Measurements from ENCODE around the gene NINL.

The NINL gene

GRCh38 chr20:25495189-25495824, 90.0 kb downstream of the NINL start:
- Histone ChIP-seq H3K4me3 (ENCODE audit: low read depth, low read length) (no peak overlapping the region), H3K27me3 (replicated peaks) (no peaks in the 10 kb centered on the region), H3K36me3 (replicated peaks) (no peaks in the 10 kb centered on the region), H3K27ac (no peak overlapping the region)
- no peak for DNase-seq
- in situ Hi-C loops (cut with HindIII; ENCODE audit: low pct_ligation_motif_present, low sequenced_read_pairs) = no loop called here
- no peak for TF ChIP-seq CTCF (IDR thresholded peaks at IDR 0.05; ENCODE audit: low read depth, low read length, missing control alignments)

GRCh38 chr20:25494506-25495188, 90.7 kb downstream of the NINL start:
- in situ Hi-C loops (cut with HindIII; ENCODE audit: low pct_ligation_motif_present, low sequenced_read_pairs) = no loop called here
- Histone ChIP-seq H3K4me3 (ENCODE audit: low read depth, low read length) (no peak overlapping the region), H3K27me3 (replicated peaks) (no peaks in the 10 kb centered on the region), H3K36me3 (replicated peaks) (no peaks in the 10 kb centered on the region), H3K27ac (no peak overlapping the region)
- no peak for TF ChIP-seq CTCF (IDR thresholded peaks at IDR 0.05; ENCODE audit: low read depth, low read length, missing control alignments)
- no peak for DNase-seq

GRCh38 chr20:25493748-25494505, 91.4 kb downstream of the NINL start:
- no peaks in the 10 kb centered on the region for H3K36me3 ChIP-seq (replicated peaks)
- no peak for DNase-seq
- H3K27ac ChIP-seq = no peak overlapping the region
- TF ChIP-seq CTCF (IDR thresholded peaks at IDR 0.05; ENCODE audit: low read depth, low read length, missing control alignments) = no peak
- no peak overlapping the region for H3K4me3 ChIP-seq (ENCODE audit: low read depth, low read length)
- H3K27me3 ChIP-seq (replicated peaks) = no peaks in the 10 kb centered on the region
- in situ Hi-C loops (cut with HindIII; ENCODE audit: low pct_ligation_motif_present, low sequenced_read_pairs) = no loop called here

GRCh38 chr20:25493137-25493536, 92.2 kb downstream of the NINL start:
- in situ Hi-C loops (cut with HindIII; ENCODE audit: low pct_ligation_motif_present, low sequenced_read_pairs) = no loop called here
- H3K4me3 ChIP-seq (ENCODE audit: low read depth, low read length) = no peak overlapping the region
- no peaks in the 10 kb centered on the region for H3K27me3 ChIP-seq (replicated peaks)
- H3K36me3 ChIP-seq (replicated peaks) = no peaks in the 10 kb centered on the region
- TF ChIP-seq CTCF (IDR thresholded peaks at IDR 0.05; ENCODE audit: low read depth, low read length, missing control alignments) = no peak
- no peak overlapping the region for H3K27ac ChIP-seq
- no peak for DNase-seq

DNA sequence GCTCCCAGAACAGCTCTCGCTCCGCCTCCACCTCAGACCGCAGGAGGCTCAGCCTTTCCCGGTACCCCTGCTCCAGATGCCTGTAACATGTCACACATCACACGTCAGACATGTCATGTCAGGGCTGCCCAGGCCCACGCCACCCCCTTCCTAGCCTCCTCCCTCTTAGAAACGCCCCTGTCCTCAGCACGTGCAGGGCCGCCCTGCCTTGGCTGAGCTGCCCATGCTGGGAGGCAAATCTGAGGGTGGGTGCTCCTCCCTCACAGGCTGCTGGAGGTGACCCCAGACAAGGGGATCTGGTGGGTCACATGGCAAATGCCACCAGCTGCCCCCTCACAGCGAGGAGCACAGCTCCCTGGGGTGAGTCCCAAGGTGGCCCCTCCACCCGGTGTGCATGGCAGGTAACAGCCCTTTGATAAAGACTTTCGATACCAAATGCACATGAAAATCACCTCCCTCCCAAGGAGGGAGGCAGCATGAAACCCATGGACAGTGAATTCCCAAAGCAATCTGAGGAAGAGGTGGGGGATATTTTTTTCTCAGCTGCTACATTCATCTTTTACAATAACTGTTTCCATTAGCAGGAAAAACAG, 93.8 kb downstream of the NINL start:
- Histone ChIP-seq H3K27me3 (replicated peaks) (no peaks in the 10 kb centered on the region), H3K27ac (no peak overlapping the region), H3K4me3 (ENCODE audit: low read depth, low read length) (no peak overlapping the region), H3K36me3 (replicated peaks) (no peaks in the 10 kb centered on the region)
- no peak for TF ChIP-seq CTCF (IDR thresholded peaks at IDR 0.05; ENCODE audit: low read depth, low read length, missing control alignments)
- in situ Hi-C loops (cut with HindIII; ENCODE audit: low pct_ligation_motif_present, low sequenced_read_pairs) = no loop called here
- DNase-seq = no peak

Data from brain microvascular endothelial cell (primary cell).